ENCODE results near the gene B4GALT1. TPM values are rescaled to one million over a fixed set of nuclear protein-coding genes. Genes with fewer than 3 reads are reported as not detected.

The B4GALT1 gene
- polyA plus RNA-seq = 10 to 100 TPM; 21.7 to 49.2 (median 44.2) TPM

- Mint-ChIP-seq H3K9me3 (no peaks in the 10 kb centered on the region), H3K27me3 (ENCODE audit: low read depth in 3 of 3) (peaks cover 24 to 29% (median 24%) of the 10 kb centered on the region in 3 donors), H3K4me1 (peaks cover 59 to 61% of the 10 kb centered on the region in 2 donors), H3K27ac (peak within 1 kb of the TSS; percentile 96 to 100 (median 99)), H3K36me3 (peaks cover 0 to 3% (median 0%) of the 10 kb centered on the region in 3 donors), H3K4me3 (peak within 1 kb of the TSS; percentile 92 to 98 (median 96))
- DNase-seq = peak; percentile 93 to 95 (median 93)
Measured at GRCh38 chr9:33167084-33167971, at the start of gene B4GALT1. B4GALT1 (minus strand) TSS chr9:33167336; CDS start chr9:33167169, 167 bp downstream.

GRCh38 chr9:33211695-33212393, 44.7 kb upstream of the B4GALT1 start:
- no peak overlapping the region for H3K27ac Mint-ChIP-seq

GRCh38 chr9:33210006-33210715, 43.0 kb upstream of the B4GALT1 start:
- no peak overlapping the region for H3K27ac Mint-ChIP-seq
- H3K36me3 Mint-ChIP-seq = no peaks in the 10 kb centered on the region
- no peaks in the 10 kb centered on the region for H3K9me3 Mint-ChIP-seq
- peaks cover 0 to 6% (median 0%) of the 10 kb centered on the region in 3 donors for H3K27me3 Mint-ChIP-seq (ENCODE audit: low read depth in 3 of 3)
- H3K4me1 Mint-ChIP-seq = no peaks in the 10 kb centered on the region
- no peak overlapping the region for H3K4me3 Mint-ChIP-seq
- no peak for DNase-seq

More at GRCh38 chr9:33211695-33212393, 44.7 kb upstream of the B4GALT1 start:
- no peak for DNase-seq
- H3K4me1 Mint-ChIP-seq = no peaks in the 10 kb centered on the region
- H3K4me3 Mint-ChIP-seq = no peak overlapping the region
- no peaks in the 10 kb centered on the region for H3K27me3 Mint-ChIP-seq (ENCODE audit: low read depth in 3 of 3)
- no peaks in the 10 kb centered on the region for H3K9me3 Mint-ChIP-seq
- H3K36me3 Mint-ChIP-seq = no peaks in the 10 kb centered on the region

GRCh38 chr9:33209394-33209793, 42.3 kb upstream of the B4GALT1 start:
- Mint-ChIP-seq H3K36me3 (no peaks in the 10 kb centered on the region), H3K4me1 (no peaks in the 10 kb centered on the region), H3K4me3 (no peak overlapping the region), H3K27me3 (ENCODE audit: low read depth in 3 of 3) (peaks cover 0 to 6% (median 0%) of the 10 kb centered on the region in 3 donors), H3K27ac (no peak overlapping the region), H3K9me3 (no peaks in the 10 kb centered on the region)
- DNase-seq = no peak

GRCh38 chr9:33202552-33203201, 35.5 kb upstream of the B4GALT1 start:
- Mint-ChIP-seq H3K4me1 (peaks cover 15 to 16% of the 10 kb centered on the region in 2 donors), H3K36me3 (no peaks in the 10 kb centered on the region), H3K4me3 (peak overlapping the region; percentile 24 to 82 (median 74)), H3K27me3 (ENCODE audit: low read depth in 3 of 3) (peaks cover 2 to 20% (median 3%) of the 10 kb centered on the region in 3 donors), H3K27ac (peak overlapping the region; percentile 85 to 98 (median 89)), H3K9me3 (no peaks in the 10 kb centered on the region)
- peak; percentile 79 to 85 (median 81) for DNase-seq

- DNase-seq = no peak
- Mint-ChIP-seq H3K27me3 (ENCODE audit: low read depth in 3 of 3) (peaks cover 2 to 20% (median 3%) of the 10 kb centered on the region in 3 donors), H3K27ac (peak overlapping the region; percentile 37 to 98 (median 88)), H3K9me3 (no peaks in the 10 kb centered on the region), H3K4me3 (peak overlapping the region in 3 of 5 donors; percentile 16 to 82 (median 77)), H3K4me1 (peaks cover 15 to 16% of the 10 kb centered on the region in 2 donors), H3K36me3 (no peaks in the 10 kb centered on the region)
Measured at GRCh38 chr9:33202018-33202417, 34.9 kb upstream of the B4GALT1 start.

GRCh38 chr9:33198165-33198564, 31.0 kb upstream of the B4GALT1 start:
- DNase-seq = no peak
- Mint-ChIP-seq H3K4me1 (peaks cover 14 to 15% of the 10 kb centered on the region in 2 donors), H3K9me3 (no peaks in the 10 kb centered on the region), H3K36me3 (no peaks in the 10 kb centered on the region), H3K27me3 (ENCODE audit: low read depth in 3 of 3) (peaks cover 0 to 12% (median 2%) of the 10 kb centered on the region in 3 donors), H3K4me3 (no peak overlapping the region), H3K27ac (peak overlapping the region in 1 of 6 donors; percentile 32)

- H3K27ac Mint-ChIP-seq = peak overlapping the region in 2 of 6 donors; percentile 31 to 55
- no peaks in the 10 kb centered on the region for H3K9me3 Mint-ChIP-seq
- H3K4me3 Mint-ChIP-seq = no peak overlapping the region
- peaks cover 0 to 9% (median 2%) of the 10 kb centered on the region in 3 donors for H3K27me3 Mint-ChIP-seq (ENCODE audit: low read depth in 3 of 3)
- H3K4me1 Mint-ChIP-seq = peaks cover 7 to 9% of the 10 kb centered on the region in 2 donors
- H3K36me3 Mint-ChIP-seq = no peaks in the 10 kb centered on the region
- DNase-seq = no peak
Measured at GRCh38 chr9:33197279-33198152, 30.4 kb upstream of the B4GALT1 start.

- DNase-seq = no peak
- Mint-ChIP-seq H3K27me3 (ENCODE audit: low read depth in 3 of 3) (peaks cover 0 to 7% (median 2%) of the 10 kb centered on the region in 3 donors), H3K4me1 (peaks cover 0 to under 1% of the 10 kb centered on the region in 2 donors), H3K9me3 (no peaks in the 10 kb centered on the region), H3K4me3 (no peak overlapping the region), H3K36me3 (no peaks in the 10 kb centered on the region), H3K27ac (peak overlapping the region in 2 of 6 donors; percentile 21 to 55)
Measured at GRCh38 chr9:33196736-33197135, 29.6 kb upstream of the B4GALT1 start.

GRCh38 chr9:33193818-33194217, 26.7 kb upstream of the B4GALT1 start:
- Mint-ChIP-seq H3K4me3 (no peak overlapping the region), H3K36me3 (no peaks in the 10 kb centered on the region)
- DNase-seq = no peak

GRCh38 chr9:33192493-33193255, 25.5 kb upstream of the B4GALT1 start:
- Mint-ChIP-seq H3K27ac (peak overlapping the region in 1 of 6 donors; percentile 62), H3K4me3 (no peak overlapping the region), H3K36me3 (no peaks in the 10 kb centered on the region), H3K27me3 (ENCODE audit: low read depth in 3 of 3) (peaks cover 0 to 2% (median 0%) of the 10 kb centered on the region in 3 donors), H3K9me3 (no peaks in the 10 kb centered on the region), H3K4me1 (no peaks in the 10 kb centered on the region)
- DNase-seq = no peak

More at GRCh38 chr9:33193818-33194217, 26.7 kb upstream of the B4GALT1 start:
- no peaks in the 10 kb centered on the region for H3K27me3 Mint-ChIP-seq (ENCODE audit: low read depth in 3 of 3)
- H3K4me1 Mint-ChIP-seq = no peaks in the 10 kb centered on the region
- H3K27ac Mint-ChIP-seq = peak overlapping the region in 1 of 6 donors; percentile 32
- H3K9me3 Mint-ChIP-seq = no peaks in the 10 kb centered on the region
